ENCODE measurements around the gene NRIP3. TPM values are rescaled to one million over a fixed set of nuclear protein-coding genes. Genes with fewer than 3 reads are reported as not detected.
"Not testable (repeated sequence)": the region's sequence is repeated elsewhere in the genome, so short reads cannot be mapped to it uniquely, and the experiment has no call there.

The NRIP3 gene
- total and polyA plus RNA-seq, 8 donors, result 1.1 to 4.8 (median 2.7) TPM

- no peaks in the 10 kb centered on the region for H3K4me1 ChIP-seq
- no peak for DNase-seq
- H3K27ac ChIP-seq, result no peak overlapping the region
Measured at GRCh38 chr11:8947230-8947943, 56.4 kb downstream of the NRIP3 start.

GRCh38 chr11:8942518-8943066, 61.2 kb downstream of the NRIP3 start, which contains the start of gene ASCL3:
TSS of gene ASCL3 (minus strand) at chr11:8943016. CDS start at chr11:8938161, 4,855 bp downstream.
- Histone ChIP-seq H3K36me3 (peaks cover 0 to 8% of the 10 kb centered on the region in 2 donors), H3K27ac (no peak within 1 kb of the TSS), H3K4me1 (no peaks in the 10 kb centered on the region), H3K4me3 (no peak within 1 kb of the TSS), H3K9me3 (no peaks in the 10 kb centered on the region), H3K27me3 (no peaks in the 10 kb centered on the region)
- TF ChIP-seq CTCF (IDR thresholded peaks at IDR 0.05), result no peak
- no peak for ATAC-seq
- no peak for DNase-seq
- intact Hi-C loops (cut with DNase I), result no loop called here

More at GRCh38 chr11:8947230-8947943, 56.4 kb downstream of the NRIP3 start:
- no peaks in the 10 kb centered on the region for H3K27me3 ChIP-seq
- no peak for TF ChIP-seq CTCF (IDR thresholded peaks at IDR 0.05)
- ATAC-seq, result no peak
- peaks cover 0 to 55% of the 10 kb centered on the region in 2 donors for H3K36me3 ChIP-seq
- intact Hi-C loops (cut with DNase I), result no loop called here
- no peak overlapping the region for H3K4me3 ChIP-seq
- no peaks in the 10 kb centered on the region for H3K9me3 ChIP-seq

- no peak for DNase-seq
- H3K4me3 ChIP-seq, result no peak overlapping the region
- no peak overlapping the region for H3K27ac ChIP-seq
- TF ChIP-seq CTCF (IDR thresholded peaks at IDR 0.05), result no peak
- no peak for ATAC-seq
- H3K9me3 ChIP-seq, result no peaks in the 10 kb centered on the region
- H3K27me3 ChIP-seq, result no peaks in the 10 kb centered on the region
- H3K4me1 ChIP-seq, result no peaks in the 10 kb centered on the region
- intact Hi-C loops (cut with DNase I), result no loop called here
- H3K36me3 ChIP-seq, result no peaks in the 10 kb centered on the region
Measured at GRCh38 chr11:8941341-8942103, 62.3 kb downstream of the NRIP3 start.

- H3K36me3 ChIP-seq, result no peaks in the 10 kb centered on the region
- no peak overlapping the region for H3K4me3 ChIP-seq
- no peaks in the 10 kb centered on the region for H3K9me3 ChIP-seq
- no peak for DNase-seq
- H3K27me3 ChIP-seq, result no peaks in the 10 kb centered on the region
- no peak for TF ChIP-seq CTCF (IDR thresholded peaks at IDR 0.05)
- ATAC-seq, result no peak
- no peak overlapping the region for H3K27ac ChIP-seq
- H3K4me1 ChIP-seq, result peaks cover 0 to 3% of the 10 kb centered on the region in 2 donors
- intact Hi-C loops (cut with DNase I), result no loop called here
Measured at GRCh38 chr11:8937659-8938058, 66.1 kb downstream of the NRIP3 start.

GRCh38 chr11:8937159-8937558, 66.6 kb downstream of the NRIP3 start:
- ATAC-seq (no peak), DNase-seq (no peak)
- Histone ChIP-seq H3K27me3 (no peaks in the 10 kb centered on the region), H3K4me1 (peaks cover 0 to 3% of the 10 kb centered on the region in 2 donors), H3K4me3 (no peak overlapping the region), H3K9me3 (no peaks in the 10 kb centered on the region), H3K27ac (no peak overlapping the region), H3K36me3 (no peaks in the 10 kb centered on the region)
- intact Hi-C loops (cut with DNase I), result no loop called here
- TF ChIP-seq CTCF (IDR thresholded peaks at IDR 0.05), result no peak

GRCh38 chr11:8935789-8936188, 68.0 kb downstream of the NRIP3 start:
- intact Hi-C loops (cut with DNase I); H3K4me1 ChIP-seq; H3K27ac ChIP-seq; H3K27me3 ChIP-seq; DNase-seq; H3K4me3 ChIP-seq; H3K36me3 ChIP-seq; ATAC-seq; H3K9me3 ChIP-seq: not testable (repeated sequence)
